NCI-H69 (cell line): ENCODE data around the gene BCL2L12.
A peak's percentile ranks its signal among the peaks of the same experiment; 100 is the strongest.

Experiments
- DNase-seq: peaks from one replicate; lab custom pipeline; 2025; lab: John Stamatoyannopoulos, UW

The BCL2L12 gene

DNA sequence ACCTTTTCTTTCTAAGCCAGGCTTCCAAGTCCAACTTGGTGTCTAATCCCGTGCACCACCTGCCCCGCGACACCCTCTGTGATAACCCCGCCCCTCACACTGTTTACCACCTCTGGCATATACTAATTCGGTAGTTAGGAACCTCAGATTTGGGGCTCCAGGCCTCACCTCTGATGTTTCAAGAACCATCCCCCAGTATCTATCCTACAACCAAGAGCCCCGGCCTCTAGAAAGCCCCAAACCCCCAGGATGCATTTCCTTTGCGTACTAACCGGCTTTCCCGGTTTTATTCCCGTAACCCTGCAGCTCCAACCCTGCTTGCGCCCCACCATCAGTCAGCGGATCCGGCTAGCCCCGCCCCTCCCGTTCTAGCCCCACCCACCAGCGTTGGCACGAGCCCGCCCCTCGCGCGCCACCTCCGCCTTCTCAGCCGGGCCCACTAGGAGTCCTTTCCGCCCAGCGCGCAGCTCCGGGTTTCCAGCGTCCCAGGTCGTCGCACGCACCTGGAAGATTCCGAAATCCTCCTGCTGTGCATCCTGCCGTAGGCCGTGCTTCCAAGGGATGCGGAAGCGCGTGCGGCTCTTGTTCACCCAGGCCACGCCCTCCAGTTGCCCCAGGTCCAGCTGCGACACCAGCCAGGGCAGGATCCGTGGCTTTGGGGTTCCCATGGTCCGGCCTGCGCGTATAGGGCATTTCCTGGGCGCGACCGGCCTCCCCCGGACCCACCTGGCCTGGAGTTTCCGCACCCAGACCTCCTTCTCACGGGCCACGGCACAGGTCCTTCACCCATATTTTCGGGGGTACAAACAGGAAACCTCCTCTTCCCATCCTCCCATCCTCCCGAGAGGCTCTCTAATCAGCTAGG is 1.3 kb upstream of the BCL2L12 start:
- peak; percentile 96 for DNase-seq

GRCh38 chr19:49665036-49665350 is 740 bp upstream of the BCL2L12 start:
- DNase-seq = no peak

- DNase-seq = peak; percentile 53
These were observed 349 bp downstream of the BCL2L12 start for GRCh38 chr19:49666120-49666444.

- no peak for DNase-seq
These were observed 1.7 kb downstream of the BCL2L12 start for GRCh38 chr19:49667473-49667872.

GRCh38 chr19:49669516-49669915 is 3.8 kb downstream of the BCL2L12 start:
- no peak for DNase-seq

DNA sequence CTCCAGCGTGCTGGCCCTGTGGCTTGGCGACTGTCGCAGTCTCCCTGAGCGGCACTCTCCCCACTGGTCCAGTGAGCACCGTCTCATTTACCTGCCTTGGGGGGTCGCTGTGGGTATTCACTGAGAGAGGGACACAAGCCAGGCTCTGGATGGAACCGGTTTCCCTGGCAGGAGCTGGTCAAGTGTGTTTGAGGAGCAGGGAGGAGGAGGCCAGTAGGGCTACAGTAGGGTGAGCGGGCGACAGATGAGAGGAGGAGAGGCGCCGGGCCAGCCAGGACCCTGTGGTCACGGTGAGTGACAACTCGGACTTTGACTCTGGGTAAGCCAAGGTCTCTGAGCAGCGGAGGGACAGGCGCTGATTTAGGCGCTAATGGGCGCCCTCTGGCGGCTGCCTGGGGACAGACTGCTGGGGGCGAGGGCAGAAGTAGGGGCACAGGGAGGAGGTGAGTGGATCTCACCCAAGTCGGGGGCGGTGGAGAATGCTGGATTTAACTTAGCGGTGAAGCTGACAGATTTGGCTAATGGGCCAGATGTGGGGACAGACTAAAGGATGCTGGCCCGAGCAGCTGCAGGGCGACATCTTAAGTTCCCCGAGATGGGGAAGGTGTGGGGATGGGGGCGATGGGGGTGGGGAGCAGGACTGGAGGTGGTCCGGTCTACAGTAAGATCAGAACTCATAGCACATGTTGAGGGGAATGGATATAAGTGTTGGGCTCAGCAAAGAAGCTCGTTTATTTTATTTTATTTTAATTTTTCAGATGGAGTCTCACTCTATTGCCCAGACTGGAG is 6.6 kb downstream of the BCL2L12 start:
- DNase-seq = peak; percentile 91

GRCh38 chr19:49676136-49676783 is 10.5 kb downstream of the BCL2L12 start:
- DNase-seq = peak; percentile 97

GRCh38 chr19:49676784-49677230 is 11.1 kb downstream of the BCL2L12 start:
- DNase-seq = peak; percentile 100

- DNase-seq = peak; percentile 90
These were observed 11.6 kb downstream of the BCL2L12 start, which contains the start of gene PRMT1 for GRCh38 chr19:49677231-49677900. Gene PRMT1, plus strand, starts transcription at chr19:49677271. Its CDS starts 10 bp downstream, at chr19:49677281.

DNA sequence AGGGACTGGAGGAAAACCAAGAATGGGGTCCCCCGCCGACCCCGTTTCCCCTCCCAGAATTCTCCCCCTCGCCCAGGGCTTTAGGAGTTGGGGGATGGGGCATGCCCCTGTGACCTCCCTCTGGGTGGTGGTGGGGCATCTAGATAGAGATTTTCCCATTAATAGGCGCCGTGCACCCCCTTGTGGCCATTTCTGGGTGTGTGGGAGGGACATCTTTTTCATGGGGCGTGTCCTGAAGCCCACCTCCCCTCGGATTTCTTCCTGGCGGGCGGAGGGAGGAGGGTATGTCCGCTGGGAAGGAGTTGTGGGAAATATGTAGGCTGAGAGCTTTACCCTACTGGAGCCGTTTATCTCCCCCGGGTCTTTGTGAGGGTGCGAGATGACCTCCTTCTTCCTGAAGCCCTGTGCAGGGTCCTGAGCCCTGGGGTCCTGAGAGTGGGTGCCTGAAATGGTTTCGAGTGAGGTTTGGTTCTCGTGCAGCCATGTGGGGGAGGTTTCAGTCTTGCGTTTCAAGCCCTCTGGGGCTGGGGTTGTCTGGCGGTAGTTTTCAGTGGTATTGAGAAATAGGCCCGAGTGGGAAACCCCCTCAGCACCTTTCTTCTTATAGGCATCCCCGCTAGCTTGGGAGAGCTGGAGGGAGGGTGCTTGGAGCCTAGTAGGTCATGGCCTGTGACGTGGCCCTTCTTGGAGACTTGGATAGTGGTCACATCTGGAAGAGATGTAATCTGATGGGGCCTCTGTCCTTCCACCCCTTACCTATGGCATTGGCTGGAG is 12.4 kb downstream of the BCL2L12 start:
- peak; percentile 85 for DNase-seq

DNA sequence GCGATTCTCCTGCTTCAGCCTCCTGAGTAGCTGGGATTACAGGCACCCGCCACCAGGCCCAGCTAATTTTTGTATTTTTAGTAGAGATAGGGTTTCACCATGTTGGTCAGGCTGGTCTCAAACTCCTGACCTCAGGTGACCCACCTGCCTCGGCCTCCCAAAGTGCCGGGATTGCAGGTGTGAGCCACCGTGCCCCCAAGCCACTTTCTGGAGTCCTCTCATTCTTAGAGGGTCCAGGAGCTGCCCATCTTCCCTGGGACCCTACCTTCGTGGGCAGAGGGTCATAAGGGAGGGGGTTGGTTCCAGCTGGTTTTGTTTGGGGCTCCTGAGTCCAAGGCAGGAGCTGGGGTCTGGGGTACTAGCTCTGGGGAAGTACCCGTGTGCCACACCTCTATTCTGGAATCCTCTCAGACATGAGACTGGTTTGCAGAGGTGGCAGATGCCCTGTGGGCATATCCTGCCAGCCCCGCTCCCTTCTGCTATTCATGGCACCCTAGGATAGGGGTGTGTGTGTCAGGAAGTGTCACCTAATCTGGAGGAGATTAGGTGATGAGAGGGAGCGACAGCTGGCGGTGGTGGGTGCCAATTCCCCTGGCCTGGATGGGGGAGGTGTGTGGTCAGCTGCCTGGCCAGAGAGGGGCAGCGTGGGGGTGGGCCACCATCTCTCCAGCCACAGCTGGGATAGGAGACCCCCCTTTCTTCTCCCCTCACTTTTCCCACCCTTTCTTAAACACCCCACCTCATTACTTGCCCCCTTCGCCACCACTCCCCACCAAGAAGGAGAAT is 13.4 kb downstream of the BCL2L12 start:
- DNase-seq = peak; percentile 81

DNA sequence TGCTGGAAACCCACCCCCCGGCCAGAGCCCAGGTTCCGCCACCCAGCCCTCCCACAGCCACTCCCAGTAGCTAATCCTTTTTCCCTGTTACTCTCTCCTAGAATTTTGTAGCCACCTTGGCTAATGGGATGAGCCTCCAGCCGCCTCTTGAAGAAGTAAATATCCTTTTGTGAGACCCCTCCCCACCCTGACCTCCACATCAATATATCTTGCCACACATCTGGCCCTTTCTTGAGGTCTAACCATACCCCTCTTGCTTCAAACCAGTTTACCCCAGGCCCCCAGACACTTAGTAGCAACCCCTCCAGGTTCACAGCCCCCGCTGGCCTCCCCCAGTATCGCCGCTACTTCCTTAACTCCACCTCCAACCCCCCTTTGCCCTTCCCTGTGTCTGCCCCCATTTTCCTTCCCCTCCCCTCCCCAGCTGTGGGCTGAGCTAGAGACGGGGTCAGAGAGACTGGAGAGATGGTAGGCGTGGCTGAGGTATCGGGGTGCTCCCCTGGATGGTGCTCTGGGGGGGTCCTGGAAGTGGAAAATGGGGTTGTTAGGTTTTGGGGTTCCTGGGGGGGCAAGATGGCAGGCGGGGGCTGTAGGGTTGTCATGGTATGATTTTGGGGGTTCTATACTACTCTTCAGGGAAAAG is 14.2 kb downstream of the BCL2L12 start:
- peak; percentile 44 for DNase-seq

DNA sequence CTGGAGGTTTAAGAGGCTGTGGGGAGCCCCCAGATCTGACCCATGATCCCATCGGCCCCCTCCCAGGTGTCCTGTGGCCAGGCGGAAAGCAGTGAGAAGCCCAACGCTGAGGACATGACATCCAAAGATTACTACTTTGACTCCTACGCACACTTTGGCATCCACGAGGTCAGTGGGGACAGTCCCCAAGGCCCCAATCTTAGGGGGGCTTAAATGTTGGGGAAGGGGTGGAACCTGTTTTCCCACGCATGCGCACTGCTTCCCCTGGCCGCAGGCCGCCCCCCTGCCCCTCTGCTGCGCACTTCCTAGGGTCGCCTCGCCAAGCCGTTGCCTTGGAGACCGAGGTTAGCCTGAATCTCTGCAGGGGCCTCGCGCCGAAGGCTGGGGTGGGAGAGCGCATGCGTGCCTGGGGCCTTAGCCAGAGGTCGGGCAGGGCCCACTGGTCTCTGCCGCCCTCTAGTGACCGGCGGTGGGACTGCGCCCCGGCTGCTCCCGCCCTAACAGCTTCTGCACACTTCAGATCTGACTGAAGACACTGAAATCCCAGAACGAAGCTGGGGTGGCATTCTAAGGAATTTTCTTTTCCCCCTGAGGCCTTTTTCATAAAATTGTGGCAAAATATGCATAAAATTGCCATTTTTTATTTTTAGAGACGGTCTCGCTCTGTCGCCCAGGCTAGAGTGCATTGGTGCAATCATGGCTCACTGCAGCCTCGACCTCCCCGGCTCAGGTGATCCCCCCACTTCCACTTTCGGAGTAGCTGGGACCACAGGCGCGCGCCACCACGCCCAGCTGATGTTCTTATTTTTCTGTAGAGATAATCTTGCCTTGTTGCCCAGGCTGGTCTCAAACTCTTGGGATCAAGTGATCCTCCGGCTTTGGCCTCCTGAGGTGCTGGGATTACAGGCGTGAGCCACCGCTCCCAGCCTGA is 15.0 kb downstream of the BCL2L12 start:
- peak; percentile 96 for DNase-seq

GRCh38 chr19:49681830-49682229 is 16.1 kb downstream of the BCL2L12 start:
- DNase-seq = no peak

GRCh38 chr19:49682274-49682673 is 16.5 kb downstream of the BCL2L12 start:
- no peak for DNase-seq

DNA sequence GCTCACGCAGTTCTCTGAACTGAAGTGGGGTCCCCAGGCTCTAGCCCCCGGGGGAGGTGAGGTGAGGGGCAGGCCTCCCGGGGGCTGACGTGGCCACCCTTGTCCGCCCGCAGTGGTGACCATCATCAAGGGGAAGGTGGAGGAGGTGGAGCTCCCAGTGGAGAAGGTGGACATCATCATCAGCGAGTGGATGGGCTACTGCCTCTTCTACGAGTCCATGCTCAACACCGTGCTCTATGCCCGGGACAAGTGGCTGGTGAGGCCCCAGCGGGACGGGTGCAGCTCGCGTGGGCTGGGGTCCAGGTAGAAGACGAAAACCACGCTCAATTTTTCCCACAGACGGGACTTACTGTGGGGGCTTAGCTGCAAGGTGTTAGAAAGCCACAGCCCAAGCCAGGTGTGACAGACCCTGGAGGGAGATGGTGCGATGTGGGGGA is 18.1 kb downstream of the BCL2L12 start:
- DNase-seq = no peak

GRCh38 chr19:49684251-49684982 is 18.7 kb downstream of the BCL2L12 start:
- DNase-seq = no peak

DNA sequence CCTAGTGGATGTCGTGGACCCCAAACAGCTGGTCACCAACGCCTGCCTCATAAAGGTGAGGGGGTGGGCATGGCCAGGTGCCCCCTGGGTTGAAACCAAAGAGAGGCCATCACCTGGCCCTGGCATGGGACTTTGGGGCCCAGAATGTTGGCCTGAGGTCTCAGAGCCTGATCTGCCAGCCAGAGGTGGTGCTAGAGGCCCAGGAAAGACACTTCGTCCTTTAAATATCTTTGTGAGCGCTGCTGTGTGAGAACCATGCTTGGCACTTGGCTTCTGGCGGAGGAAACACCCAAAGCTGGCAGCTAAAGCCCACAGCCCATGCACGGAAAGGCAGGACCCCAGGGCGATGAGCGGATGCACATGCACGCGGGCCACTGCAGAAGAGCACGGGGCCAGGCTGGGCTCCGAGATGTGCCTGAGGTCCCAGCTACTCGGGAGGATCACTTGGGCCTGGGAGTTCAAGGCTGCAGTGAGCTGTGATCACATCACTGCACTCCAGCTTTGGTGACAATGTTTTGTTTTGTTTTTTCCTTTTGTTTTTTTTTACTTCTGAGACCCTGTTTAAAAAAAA is 19.3 kb downstream of the BCL2L12 start:
- no peak for DNase-seq
